CD4-positive, alpha-beta memory T cell (primary cell): ENCODE measurements around the gene RGPD3. TPM values are rescaled to one million over a fixed set of nuclear protein-coding genes. Genes with fewer than 3 reads are reported as not detected.
"Not testable (repeated sequence)": the region's sequence is repeated elsewhere in the genome, so short reads cannot be mapped to it uniquely, and the experiment has no call there.

Experiments used
- CTCF ChIA-PET: fragments of 350-600 bp; sonication (Branson Sonifier 250); formaldehyde crosslinking; loops from one replicate; lab custom pipeline; 2021; ENCODE audit warnings: inconsistent platforms; ENCODE audit not compliant: partially characterized antibody; lab: Charles Lee
- POLR2A ChIA-PET: fragments of 350-600 bp; sonication (Branson Sonifier 250); formaldehyde crosslinking; loops from one replicate; lab custom pipeline; 2021; ENCODE audit not compliant: partially characterized antibody; lab: Charles Lee
- DNase-seq, 5 donors: peaks; one replicate each; pipeline versions ENCODE4 v3.0.0 to v3.0.0-alpha.2; 2020 to 2022; ENCODE audit warnings: mixed read lengths in 1 of 5
- H3K27ac ChIP-seq: one replicate; pipeline ENCODE4 v1.7.0; 2013; ENCODE audit warnings: low read depth, low read length
- H3K27me3 ChIP-seq: 2 replicates; pipeline ENCODE4 v1.7.0; 2013; ENCODE audit warnings: mild to moderate bottlenecking, low read length, moderate library complexity; ENCODE audit not compliant: insufficient read depth
- H3K36me3 ChIP-seq: 2 replicates; pipeline ENCODE4 v1.7.0; 2013; ENCODE audit warnings: mild to moderate bottlenecking, low read length, moderate library complexity; ENCODE audit not compliant: insufficient read depth
- H3K4me1 ChIP-seq: 2 replicates; pipeline ENCODE4 v1.7.0; 2013; ENCODE audit warnings: mild to moderate bottlenecking, low read length, moderate library complexity; ENCODE audit not compliant: insufficient read depth
- H3K4me3 ChIP-seq, 2 donors: one replicate each; pipeline ENCODE4 v1.7.0; 2013; ENCODE audit warnings: low read length in 2 of 2, mild to moderate bottlenecking in 1 of 2
- H3K9me3 ChIP-seq, 2 donors: one replicate each; pipeline ENCODE4 v1.7.0; 2013; ENCODE audit warnings: low read length in 2 of 2, control low read depth in 1 of 2; ENCODE audit not compliant: control insufficient read depth in 1 of 2
- H3K27ac Mint-ChIP-seq, 7 donors: one replicate each; pipeline ENCODE4 v1.8.0; 2020 to 2021; ENCODE audit warnings: mixed read lengths in 7 of 7, mild to moderate bottlenecking in 6 of 7, inconsistent platforms in 3 of 7, moderate library complexity in 3 of 7
- H3K27me3 Mint-ChIP-seq, 2 donors: one replicate each; pipeline ENCODE4 v1.8.0; 2020 to 2021; ENCODE audit warnings: mixed read lengths in 2 of 2
- H3K36me3 Mint-ChIP-seq, 2 donors: one replicate each; pipeline ENCODE4 v1.8.0; 2020 to 2021; ENCODE audit warnings: mixed read lengths in 2 of 2, inconsistent platforms in 1 of 2, mild to moderate bottlenecking in 1 of 2
- H3K4me1 Mint-ChIP-seq, 4 donors: one replicate each; pipeline ENCODE4 v1.8.0; 2020 to 2021; ENCODE audit warnings: mixed read lengths in 4 of 4, mild to moderate bottlenecking in 1 of 4
- H3K4me3 Mint-ChIP-seq, 8 donors: one replicate each; pipeline ENCODE4 v1.8.0; 2020 to 2021; ENCODE audit warnings: mixed read lengths in 8 of 8, mild to moderate bottlenecking in 7 of 8, moderate library complexity in 6 of 8, inconsistent platforms in 3 of 8
- H3K9me3 Mint-ChIP-seq, 8 donors: one replicate each; pipeline ENCODE4 v1.8.0; 2020 to 2021; ENCODE audit warnings: mixed read lengths in 8 of 8, mild to moderate bottlenecking in 5 of 8, inconsistent platforms in 3 of 8, moderate library complexity in 1 of 8
- intact Hi-C: fragments of 100-400 bp; cut with micrococcal nuclease; formaldehyde crosslinking; loops from one replicate; pipeline ENCODE4 v1.15.1; 2023
- polyA plus RNA-seq, 2 donors: library from polyadenylated mRNA; unstranded; fragments of 300-500 nt; fragmentation: Illumina TruSeq; gene quantifications; one replicate each; pipeline ENCODE4 v1.2.3, GENCODE V29; 2021
- total RNA-seq, 2 experiments: library from RNA; stranded (reverse); gene quantifications; one replicate each; pipeline ENCODE4 v1.2.3, GENCODE V29; 2021

Gene RGPD3
- total and polyA plus RNA-seq, 4 experiments from 2014 or later, result 0.44 to 0.47 TPM; not detected in 2

DNA sequence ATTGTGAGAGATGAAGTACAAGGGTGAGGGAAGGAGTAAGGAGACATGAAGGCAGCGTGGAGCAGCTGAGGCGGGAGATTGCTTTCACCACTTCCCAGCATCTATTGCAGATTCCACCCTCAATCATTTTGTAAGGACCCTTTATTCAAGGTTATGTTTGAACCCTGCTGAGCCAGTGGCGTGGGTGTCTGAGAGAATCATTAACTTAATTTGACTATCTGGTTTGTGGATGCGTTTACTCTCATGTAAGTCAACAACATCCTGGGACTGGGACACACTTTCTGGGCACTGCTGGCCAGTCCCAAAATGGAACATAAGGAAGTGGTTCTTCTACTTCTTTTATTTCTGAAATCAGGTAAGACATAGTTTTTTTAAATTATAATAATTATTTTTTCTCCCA is 86.3 kb downstream of the RGPD3 start:
- CTCF ChIA-PET, intact Hi-C loops, POLR2A ChIA-PET: not testable (repeated sequence)

DNA sequence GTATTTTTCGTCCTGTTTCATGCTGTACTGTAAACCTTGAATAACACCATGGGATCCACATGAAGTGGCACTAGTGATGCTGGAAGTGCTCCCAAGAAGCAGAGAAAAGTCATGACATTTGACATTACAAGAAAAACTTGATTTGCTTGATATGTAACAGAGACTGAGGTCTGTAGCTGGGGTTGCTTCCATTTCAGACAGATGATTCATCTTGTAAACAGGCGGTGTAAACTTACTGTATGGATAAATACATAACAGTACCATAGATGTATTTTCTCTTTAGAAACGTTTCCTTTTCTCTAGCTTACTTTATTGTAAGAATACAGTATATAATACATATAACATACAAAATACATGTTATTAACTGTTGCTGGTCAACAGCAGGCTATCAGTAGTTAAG is 88.6 kb downstream of the RGPD3 start:
- H3K4me3 Mint-ChIP-seq, H3K27me3 ChIP-seq, H3K4me3 ChIP-seq, H3K27ac ChIP-seq, H3K4me1 ChIP-seq, H3K36me3 Mint-ChIP-seq, DNase-seq, POLR2A ChIA-PET, H3K27ac Mint-ChIP-seq, H3K4me1 Mint-ChIP-seq, H3K9me3 Mint-ChIP-seq, intact Hi-C loops, CTCF ChIA-PET, H3K36me3 ChIP-seq, H3K9me3 ChIP-seq: not testable (repeated sequence)
- peaks cover 9 to 11% of the 10 kb centered on the region in 2 donors for H3K27me3 Mint-ChIP-seq

More for the DNA sequence above, 86.3 kb downstream of the RGPD3 start:
- H3K4me3 Mint-ChIP-seq, H3K4me1 Mint-ChIP-seq, H3K27ac ChIP-seq, H3K27me3 ChIP-seq, H3K9me3 ChIP-seq, DNase-seq, H3K4me1 ChIP-seq, H3K27ac Mint-ChIP-seq, H3K36me3 ChIP-seq, H3K4me3 ChIP-seq, H3K9me3 Mint-ChIP-seq, H3K36me3 Mint-ChIP-seq: not testable (repeated sequence)
- peaks cover 9 to 15% of the 10 kb centered on the region in 2 donors for H3K27me3 Mint-ChIP-seq

DNA sequence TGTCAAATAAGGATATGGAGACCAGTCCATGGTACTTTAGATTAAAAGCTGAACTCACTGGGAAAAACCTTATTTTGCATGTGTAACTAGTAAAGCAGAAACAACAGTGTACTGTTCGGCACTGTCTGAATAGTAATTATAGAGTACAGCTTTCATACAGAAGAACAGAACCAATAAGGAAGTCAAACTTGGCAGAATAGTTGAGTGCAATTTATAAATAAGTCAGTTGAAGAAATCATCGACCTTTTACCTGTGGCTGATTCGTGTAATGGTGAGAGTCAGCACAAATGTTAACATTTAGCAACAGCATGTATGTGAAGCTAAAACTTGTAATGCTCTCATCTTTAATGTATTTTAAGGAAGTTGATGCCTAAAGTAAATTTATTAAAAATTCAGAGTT is 99.0 kb downstream of the RGPD3 start:
- H3K4me3 Mint-ChIP-seq, H3K27ac Mint-ChIP-seq, intact Hi-C loops, H3K27ac ChIP-seq, H3K9me3 Mint-ChIP-seq, H3K4me1 Mint-ChIP-seq, POLR2A ChIA-PET, H3K27me3 ChIP-seq, DNase-seq, H3K27me3 Mint-ChIP-seq, H3K4me3 ChIP-seq, CTCF ChIA-PET, H3K36me3 Mint-ChIP-seq, H3K4me1 ChIP-seq, H3K9me3 ChIP-seq, H3K36me3 ChIP-seq: not testable (repeated sequence)

DNA sequence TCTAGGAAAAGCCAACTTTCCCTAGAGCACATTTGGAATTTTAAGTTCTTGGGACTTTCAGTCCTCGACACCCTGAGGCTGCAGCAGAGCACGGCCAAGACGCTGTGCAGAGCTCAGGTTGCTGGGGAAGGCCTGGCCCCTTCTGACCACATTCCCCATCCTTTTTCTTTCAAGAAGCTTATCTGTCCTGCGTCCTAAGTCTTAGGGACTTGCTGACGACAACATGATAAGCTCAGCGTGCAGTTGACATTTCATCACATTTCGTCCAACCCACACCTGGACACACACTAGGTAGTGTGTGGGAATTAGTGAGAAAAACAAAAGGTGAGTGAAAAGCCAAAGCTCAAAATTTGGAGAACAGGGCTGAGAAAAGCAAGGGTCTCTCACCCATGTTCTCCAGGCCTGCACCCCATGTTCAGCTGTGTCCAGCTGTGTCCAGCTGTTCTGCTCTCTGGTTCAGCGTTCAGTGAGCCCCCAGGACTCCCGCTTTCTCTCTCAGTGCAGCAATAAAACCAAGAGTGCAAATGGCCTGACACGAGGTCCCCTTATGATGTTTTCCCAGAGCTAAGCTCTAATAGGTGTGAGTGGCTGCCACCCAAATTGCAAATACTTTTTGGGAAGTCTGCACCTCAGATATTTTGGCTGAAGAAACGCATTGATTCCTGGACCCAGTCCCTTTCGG is 101.9 kb downstream of the RGPD3 start:
- POLR2A ChIA-PET, result no interaction called here
- Histone ChIP-seq H3K4me1 (no peaks in the 10 kb centered on the region), H3K27ac (no peak overlapping the region), H3K4me3 (no peak overlapping the region), H3K9me3 (no peaks in the 10 kb centered on the region), H3K27me3 (no peaks in the 10 kb centered on the region), H3K36me3 (no peaks in the 10 kb centered on the region)
- no peak for DNase-seq
- H3K27me3 Mint-ChIP-seq, result peaks cover 3 to 5% of the 10 kb centered on the region in 2 donors
- no peak overlapping the region for H3K27ac Mint-ChIP-seq
- CTCF ChIA-PET, result no interaction called here
- no peaks in the 10 kb centered on the region for H3K4me1 Mint-ChIP-seq
- no peak overlapping the region for H3K4me3 Mint-ChIP-seq
- peaks cover 0 to 3% (median 0%) of the 10 kb centered on the region in 8 donors for H3K9me3 Mint-ChIP-seq
- H3K36me3 Mint-ChIP-seq, result no peaks in the 10 kb centered on the region
- intact Hi-C loops, result no loop called here

DNA sequence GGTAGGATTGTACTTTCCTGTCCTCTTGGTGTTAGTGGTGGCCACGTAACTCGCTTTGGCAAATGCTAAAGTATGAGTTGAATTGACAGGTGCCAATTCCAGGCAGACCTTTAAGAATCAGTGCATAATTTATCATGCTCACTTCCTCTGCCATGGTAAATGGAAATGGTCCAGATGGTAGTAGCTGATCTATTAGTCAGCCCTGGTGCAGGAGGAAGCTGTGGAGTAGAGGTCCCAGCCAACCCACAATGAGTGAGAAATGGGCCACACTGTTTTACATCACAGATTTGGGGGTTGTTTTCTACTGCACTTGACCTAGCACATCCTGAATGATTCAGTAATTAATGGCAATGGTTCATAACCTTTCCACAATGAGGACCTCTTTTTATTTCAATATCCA is 104.4 kb downstream of the RGPD3 start:
- no peak for DNase-seq
- H3K4me1 Mint-ChIP-seq, result no peaks in the 10 kb centered on the region
- H3K36me3 ChIP-seq, result no peaks in the 10 kb centered on the region
- ChIA-PET POLR2A (no interaction called here), CTCF (no interaction called here)
- peaks cover 0 to 3% (median 0%) of the 10 kb centered on the region in 8 donors for H3K9me3 Mint-ChIP-seq
- peaks cover 9 to 14% of the 10 kb centered on the region in 2 donors for H3K27me3 Mint-ChIP-seq
- intact Hi-C loops, result no loop called here
- H3K27ac ChIP-seq, result no peak overlapping the region
- no peaks in the 10 kb centered on the region for H3K4me1 ChIP-seq
- no peaks in the 10 kb centered on the region for H3K36me3 Mint-ChIP-seq
- H3K4me3 Mint-ChIP-seq, result no peak overlapping the region
- no peak overlapping the region for H3K27ac Mint-ChIP-seq
- H3K9me3 ChIP-seq, result no peaks in the 10 kb centered on the region
- H3K4me3 ChIP-seq, result no peak overlapping the region
- H3K27me3 ChIP-seq, result no peaks in the 10 kb centered on the region

DNA sequence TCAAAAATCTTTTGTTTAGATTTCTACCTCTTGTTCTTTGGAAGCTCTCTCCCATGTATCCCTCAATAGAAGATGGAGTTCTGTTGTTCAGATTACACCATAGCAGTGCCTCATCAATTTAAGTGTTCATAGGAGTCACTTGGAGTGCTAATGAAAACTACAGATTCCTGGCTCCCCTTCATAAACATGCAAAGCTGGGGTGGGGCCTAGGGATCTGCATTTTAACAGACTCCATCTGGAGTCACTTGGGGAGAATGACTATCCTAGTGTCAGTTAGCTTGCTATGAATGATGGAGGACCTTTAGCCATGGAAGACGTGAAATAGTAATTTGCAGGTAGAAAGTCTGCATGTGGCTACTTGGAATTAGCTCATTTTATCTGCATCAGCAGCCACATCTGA is 105.4 kb downstream of the RGPD3 start:
- DNase-seq, result no peak
- no peaks in the 10 kb centered on the region for H3K9me3 ChIP-seq
- intact Hi-C loops, result no loop called here
- Mint-ChIP-seq H3K27me3 (peaks cover 9 to 16% of the 10 kb centered on the region in 2 donors), H3K9me3 (peaks cover 0 to 3% (median 0%) of the 10 kb centered on the region in 8 donors), H3K4me1 (no peaks in the 10 kb centered on the region), H3K27ac (peak overlapping the region in 1 of 7 donors; percentile 51), H3K4me3 (no peak overlapping the region), H3K36me3 (no peaks in the 10 kb centered on the region)
- no peaks in the 10 kb centered on the region for H3K27me3 ChIP-seq
- no peak overlapping the region for H3K4me3 ChIP-seq
- POLR2A ChIA-PET, result no interaction called here
- no peaks in the 10 kb centered on the region for H3K36me3 ChIP-seq
- no peak overlapping the region for H3K27ac ChIP-seq
- H3K4me1 ChIP-seq, result no peaks in the 10 kb centered on the region
- CTCF ChIA-PET, result no interaction called here

DNA sequence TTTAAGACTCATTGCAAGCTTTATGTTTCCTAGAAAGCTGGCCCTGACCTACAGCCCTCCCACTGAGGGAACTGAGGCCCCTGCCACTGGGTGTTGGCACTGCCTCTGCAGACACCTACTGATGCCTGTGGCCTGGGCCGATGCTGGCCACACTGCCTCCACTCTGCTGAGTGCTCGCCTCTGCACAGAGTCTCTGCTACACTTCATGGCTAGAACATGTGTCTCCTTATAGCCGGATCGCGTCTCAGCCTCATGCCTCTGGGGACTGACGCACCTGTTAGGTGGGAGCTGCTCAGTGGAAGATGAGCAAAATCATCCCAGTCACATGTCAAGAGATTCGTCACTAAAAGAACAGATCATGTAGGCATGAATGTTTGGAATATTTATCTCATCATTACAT is 108.7 kb downstream of the RGPD3 start:
- no peak for DNase-seq
- Mint-ChIP-seq H3K4me1 (no peaks in the 10 kb centered on the region), H3K9me3 (peaks cover 0 to under 1% (median 0%) of the 10 kb centered on the region in 8 donors), H3K4me3 (no peak overlapping the region), H3K36me3 (no peaks in the 10 kb centered on the region), H3K27ac (no peak overlapping the region), H3K27me3 (peaks cover 12 to 15% of the 10 kb centered on the region in 2 donors)
- H3K27me3 ChIP-seq, result no peaks in the 10 kb centered on the region
- H3K36me3 ChIP-seq, result no peaks in the 10 kb centered on the region
- POLR2A ChIA-PET, result no interaction called here
- no peaks in the 10 kb centered on the region for H3K4me1 ChIP-seq
- H3K27ac ChIP-seq, result no peak overlapping the region
- no peaks in the 10 kb centered on the region for H3K9me3 ChIP-seq
- CTCF ChIA-PET, result no interaction called here
- intact Hi-C loops, result no loop called here
- H3K4me3 ChIP-seq, result no peak overlapping the region
